ENCODE data around the gene NDUFA8. TPM values are rescaled to one million over a fixed set of nuclear protein-coding genes. Genes with fewer than 3 reads are reported as not detected.

NDUFA8 gene
- total and polyA plus RNA-seq, 2 donors (not counting 1 experiment from before 2014, with no cell fraction given), result 26.6 to 90.2 TPM

- no peak overlapping the region for H3K27ac ChIP-seq (ENCODE audit: insufficient read depth, low read length)
- H3K4me1 ChIP-seq (ENCODE audit: control insufficient read depth, extremely low read depth, insufficient read depth, low read length), result no peaks in the 10 kb centered on the region
- no peaks in the 10 kb centered on the region for H4K20me1 ChIP-seq (ENCODE audit: control insufficient read depth, extremely low read depth, insufficient read depth, low read length)
- peaks cover 10% of the 10 kb centered on the region for H3K27me3 ChIP-seq (ENCODE audit: control insufficient read depth, insufficient read depth, low read length)
- H2AFZ ChIP-seq (ENCODE audit: low read length), result no peak overlapping the region
- no peaks in the 10 kb centered on the region for H3K36me3 ChIP-seq (ENCODE audit: control insufficient read depth, insufficient read depth, low read length)
- no peaks in the 10 kb centered on the region for H3K9me3 ChIP-seq (ENCODE audit: control insufficient read depth, insufficient read depth, low read depth, low read length)
- no peak overlapping the region for H3K4me2 ChIP-seq (ENCODE audit: extremely low read depth, insufficient read depth, low read length)
- no peak for DNase-seq (ENCODE audit: low read depth in 2 of 2)
- peaks cover 2% of the 10 kb centered on the region for H3K79me2 ChIP-seq (ENCODE audit: control insufficient read depth, insufficient read depth, low read length)
- no peak overlapping the region for H3K9ac ChIP-seq (ENCODE audit: insufficient read depth, low read length)
- TF ChIP-seq CTCF (conservative IDR thresholded peaks at IDR 0.05 in 1 of 2, IDR thresholded peaks at IDR 0.05 in 1 of 2; ENCODE audit: low read depth in 1 of 2, low read length in 2 of 2), result no peak
- no peak for TF ChIP-seq EZH2 (IDR thresholded peaks at IDR 0.05; ENCODE audit: low read length, missing control alignments)
- no peak overlapping the region for H3K4me3 ChIP-seq (replicated peaks in 1 of 4; ENCODE audit: control extremely low read depth in 1 of 4, insufficient read depth in 1 of 4, low read depth in 3 of 4, low read length in 4 of 4)
These were observed 4.7 kb upstream of the NDUFA8 start for GRCh38 chr9:122164286-122164685.

- DNase-seq (ENCODE audit: low read depth in 2 of 2), result no peak
These were observed 2.8 kb upstream of the NDUFA8 start for GRCh38 chr9:122162415-122162814.

GRCh38 chr9:122159925-122160246 is 307 bp upstream of the NDUFA8 start:
- no peak overlapping the region for H3K9ac ChIP-seq (ENCODE audit: insufficient read depth, low read length)
- TF ChIP-seq CTCF (conservative IDR thresholded peaks at IDR 0.05 in 1 of 2, IDR thresholded peaks at IDR 0.05 in 1 of 2; ENCODE audit: low read depth in 1 of 2, low read length in 2 of 2), result no peak
- TF ChIP-seq EZH2 (IDR thresholded peaks at IDR 0.05; ENCODE audit: low read length, missing control alignments), result no peak

More at GRCh38 chr9:122162415-122162814, 2.8 kb upstream of the NDUFA8 start:
- Histone ChIP-seq H3K27me3 (ENCODE audit: control insufficient read depth, insufficient read depth, low read length) (peaks cover 10% of the 10 kb centered on the region), H3K27ac (ENCODE audit: insufficient read depth, low read length) (no peak overlapping the region), H3K9ac (ENCODE audit: insufficient read depth, low read length) (no peak overlapping the region), H3K36me3 (ENCODE audit: control insufficient read depth, insufficient read depth, low read length) (no peaks in the 10 kb centered on the region), H2AFZ (ENCODE audit: low read length) (no peak overlapping the region), H3K9me3 (ENCODE audit: control insufficient read depth, insufficient read depth, low read depth, low read length) (no peaks in the 10 kb centered on the region), H3K4me1 (ENCODE audit: control insufficient read depth, extremely low read depth, insufficient read depth, low read length) (no peaks in the 10 kb centered on the region), H3K79me2 (ENCODE audit: control insufficient read depth, insufficient read depth, low read length) (peaks cover 13% of the 10 kb centered on the region), H3K4me2 (ENCODE audit: extremely low read depth, insufficient read depth, low read length) (no peak overlapping the region), H3K4me3 (replicated peaks in 1 of 4; ENCODE audit: control extremely low read depth in 1 of 4, insufficient read depth in 1 of 4, low read depth in 3 of 4, low read length in 4 of 4) (no peak overlapping the region), H4K20me1 (ENCODE audit: control insufficient read depth, extremely low read depth, insufficient read depth, low read length) (no peaks in the 10 kb centered on the region)
- TF ChIP-seq EZH2 (IDR thresholded peaks at IDR 0.05; ENCODE audit: low read length, missing control alignments) (no peak), CTCF (conservative IDR thresholded peaks at IDR 0.05 in 1 of 2, IDR thresholded peaks at IDR 0.05 in 1 of 2; ENCODE audit: low read depth in 1 of 2, low read length in 2 of 2) (no peak)

More at GRCh38 chr9:122159925-122160246, 307 bp upstream of the NDUFA8 start:
- peak overlapping the region; percentile 60 for H2AFZ ChIP-seq (ENCODE audit: low read length)
- DNase-seq (ENCODE audit: low read depth in 2 of 2), result no peak
- peak overlapping the region; percentile 26 for H3K27ac ChIP-seq (ENCODE audit: insufficient read depth, low read length)
- no peaks in the 10 kb centered on the region for H3K4me1 ChIP-seq (ENCODE audit: control insufficient read depth, extremely low read depth, insufficient read depth, low read length)
- H3K9me3 ChIP-seq (ENCODE audit: control insufficient read depth, insufficient read depth, low read depth, low read length), result no peaks in the 10 kb centered on the region
- peak overlapping the region in 3 of 4 experiments; percentile 53 to 98 (median 74) for H3K4me3 ChIP-seq (replicated peaks in 1 of 4; ENCODE audit: control extremely low read depth in 1 of 4, insufficient read depth in 1 of 4, low read depth in 3 of 4, low read length in 4 of 4)
- H3K36me3 ChIP-seq (ENCODE audit: control insufficient read depth, insufficient read depth, low read length), result no peaks in the 10 kb centered on the region
- H4K20me1 ChIP-seq (ENCODE audit: control insufficient read depth, extremely low read depth, insufficient read depth, low read length), result no peaks in the 10 kb centered on the region
- peaks cover 7% of the 10 kb centered on the region for H3K27me3 ChIP-seq (ENCODE audit: control insufficient read depth, insufficient read depth, low read length)
- peaks cover 20% of the 10 kb centered on the region for H3K79me2 ChIP-seq (ENCODE audit: control insufficient read depth, insufficient read depth, low read length)
- H3K4me2 ChIP-seq (ENCODE audit: extremely low read depth, insufficient read depth, low read length), result peak overlapping the region; percentile 82

Data from fibroblast of lung (primary cell).